Measurements from ENCODE around the gene NBPF4. TPM values are rescaled to one million over a fixed set of nuclear protein-coding genes. Genes with fewer than 3 reads are reported as not detected.

NBPF4 gene
- polyA plus RNA-seq, 1 donor (not counting 4 experiments of a cell fraction or from before 2014, with no cell fraction given) = not detected

DNA sequence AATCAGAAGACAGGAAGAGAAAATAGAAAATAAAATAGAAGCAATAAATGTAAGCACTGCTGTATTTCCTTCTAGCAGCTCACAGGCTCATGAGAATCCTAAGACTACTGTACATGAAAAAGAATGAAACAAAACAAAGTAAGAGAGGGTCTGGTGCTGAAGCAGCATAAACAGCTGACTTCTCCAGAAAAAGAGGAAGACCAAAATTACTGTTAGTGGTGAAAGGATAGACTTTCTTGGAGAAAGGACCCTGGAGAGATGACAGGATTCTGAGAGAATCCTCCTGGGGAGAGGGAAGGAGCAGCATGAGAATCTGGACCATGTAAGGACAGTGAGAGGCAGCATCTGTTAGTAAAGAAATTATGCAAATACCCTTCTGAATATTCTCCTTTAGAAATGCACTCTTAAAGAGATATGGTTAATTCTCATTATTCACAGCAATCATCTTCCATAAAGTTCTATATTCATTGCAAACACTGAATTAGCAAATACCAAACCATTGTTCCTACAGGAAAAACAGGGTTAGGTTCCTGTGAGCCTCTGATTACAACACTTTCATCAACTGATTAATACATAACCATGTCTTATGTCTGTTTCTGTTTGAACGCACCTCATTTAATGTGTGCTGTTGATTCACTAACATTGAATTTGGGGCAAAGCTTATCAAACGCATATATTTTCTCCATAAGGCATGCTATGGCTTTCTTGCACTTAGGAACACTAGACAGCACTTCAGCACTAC is 60.7 kb downstream of the NBPF4 start:
- dilution Hi-C loops (cut with MboI; ENCODE audit: extremely low pct_ligation_motif_present, low sequenced_read_pairs) = no loop called here
- H3K79me2 ChIP-seq (ENCODE audit: control insufficient read depth, insufficient read depth, low read length) = peaks cover 55% of the 10 kb centered on the region

DNA sequence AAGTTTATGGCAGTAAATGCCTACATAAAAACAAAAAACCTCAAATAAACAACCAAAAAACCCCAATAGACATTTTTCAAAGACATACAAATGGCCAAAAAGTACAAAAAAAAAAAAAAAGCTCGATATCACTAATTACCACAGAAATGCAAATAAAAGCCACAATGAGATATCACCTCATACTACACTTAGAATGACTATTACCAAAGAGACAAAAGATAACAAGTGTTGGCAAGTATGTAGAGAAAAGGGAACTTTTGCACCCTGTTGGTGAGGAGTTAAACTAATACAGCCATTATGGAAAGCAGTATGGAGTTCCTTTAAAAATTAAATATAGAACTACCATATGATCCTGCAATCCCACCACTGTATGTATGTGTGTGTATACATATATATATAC is 64.9 kb downstream of the NBPF4 start:
- FAIRE-seq (no peak), DNase-seq (ENCODE audit: low read depth, low spot score) (no peak)
- H3K27me3 ChIP-seq (ENCODE audit: control insufficient read depth, extremely low read depth, insufficient read depth, low read length) = no peaks in the 10 kb centered on the region
- H3K9ac ChIP-seq (ENCODE audit: control insufficient read depth, extremely low read depth, insufficient read depth, low read length) = no peak overlapping the region
- no peak overlapping the region for H3K4me2 ChIP-seq (ENCODE audit: control insufficient read depth, extremely low read depth, insufficient read depth, low read depth, low read length)
- H2AFZ ChIP-seq (ENCODE audit: control insufficient read depth, low read length) = no peak overlapping the region
- H3K9me1 ChIP-seq (ENCODE audit: control insufficient read depth, extremely low read depth, insufficient read depth, low read length) = no peaks in the 10 kb centered on the region
- H3K36me3 ChIP-seq (ENCODE audit: control insufficient read depth in 2 of 2, extremely low read depth in 1 of 2, insufficient read depth in 2 of 2, low read length in 2 of 2) = peaks cover 9 to 12% of the 10 kb centered on the region in 2 experiments
- H3K27ac ChIP-seq (ENCODE audit: control insufficient read depth, insufficient read depth, low read length) = no peak overlapping the region
- H4K20me1 ChIP-seq (ENCODE audit: control insufficient read depth, extremely low read depth, insufficient read depth, low read length) = no peaks in the 10 kb centered on the region
- peaks cover 59% of the 10 kb centered on the region for H3K79me2 ChIP-seq (ENCODE audit: control insufficient read depth, insufficient read depth, low read length)
- dilution Hi-C loops (cut with MboI; ENCODE audit: extremely low pct_ligation_motif_present, low sequenced_read_pairs) = no loop called here
- no peak overlapping the region for H3K4me3 ChIP-seq (ENCODE audit: control insufficient read depth in 2 of 3, extremely low read depth in 1 of 3, insufficient read depth in 2 of 3, low read depth in 1 of 3, low read length in 3 of 3)
- H3K4me1 ChIP-seq (ENCODE audit: control insufficient read depth, extremely low read depth, insufficient read depth, low read length) = no peaks in the 10 kb centered on the region
- H3K9me3 ChIP-seq (ENCODE audit: control insufficient read depth, low read depth, low read length) = peaks cover 7% of the 10 kb centered on the region
- TF ChIP-seq, protein P1, sequence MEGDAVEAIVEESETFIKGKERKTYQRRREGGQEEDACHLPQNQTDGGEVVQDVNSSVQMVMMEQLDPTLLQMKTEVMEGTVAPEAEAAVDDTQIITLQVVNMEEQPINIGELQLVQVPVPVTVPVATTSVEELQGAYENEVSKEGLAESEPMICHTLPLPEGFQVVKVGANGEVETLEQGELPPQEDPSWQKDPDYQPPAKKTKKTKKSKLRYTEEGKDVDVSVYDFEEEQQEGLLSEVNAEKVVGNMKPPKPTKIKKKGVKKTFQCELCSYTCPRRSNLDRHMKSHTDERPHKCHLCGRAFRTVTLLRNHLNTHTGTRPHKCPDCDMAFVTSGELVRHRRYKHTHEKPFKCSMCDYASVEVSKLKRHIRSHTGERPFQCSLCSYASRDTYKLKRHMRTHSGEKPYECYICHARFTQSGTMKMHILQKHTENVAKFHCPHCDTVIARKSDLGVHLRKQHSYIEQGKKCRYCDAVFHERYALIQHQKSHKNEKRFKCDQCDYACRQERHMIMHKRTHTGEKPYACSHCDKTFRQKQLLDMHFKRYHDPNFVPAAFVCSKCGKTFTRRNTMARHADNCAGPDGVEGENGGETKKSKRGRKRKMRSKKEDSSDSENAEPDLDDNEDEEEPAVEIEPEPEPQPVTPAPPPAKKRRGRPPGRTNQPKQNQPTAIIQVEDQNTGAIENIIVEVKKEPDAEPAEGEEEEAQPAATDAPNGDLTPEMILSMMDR (optimal IDR thresholded peaks at IDR 0.05 in 1 of 3, IDR thresholded peaks at IDR 0.05 in 1 of 3, conservative IDR thresholded peaks at IDR 0.05 in 1 of 3; ENCODE audit: extremely low read depth in 1 of 3, insufficient read depth in 2 of 3, low read length in 3 of 3) = no peak
- TF ChIP-seq EZH2 (IDR thresholded peaks at IDR 0.05; ENCODE audit: low read length) = no peak

More for the DNA sequence above, 60.7 kb downstream of the NBPF4 start:
- no peak overlapping the region for H3K9ac ChIP-seq (ENCODE audit: control insufficient read depth, extremely low read depth, insufficient read depth, low read length)
- DNase-seq (ENCODE audit: low read depth, low spot score) (no peak), FAIRE-seq (peak; percentile 71)
- H4K20me1 ChIP-seq (ENCODE audit: control insufficient read depth, extremely low read depth, insufficient read depth, low read length) = no peaks in the 10 kb centered on the region
- no peaks in the 10 kb centered on the region for H3K4me1 ChIP-seq (ENCODE audit: control insufficient read depth, extremely low read depth, insufficient read depth, low read length)
- H3K36me3 ChIP-seq (ENCODE audit: control insufficient read depth in 2 of 2, extremely low read depth in 1 of 2, insufficient read depth in 2 of 2, low read length in 2 of 2) = peaks cover 9 to 16% of the 10 kb centered on the region in 2 experiments
- H3K9me1 ChIP-seq (ENCODE audit: control insufficient read depth, extremely low read depth, insufficient read depth, low read length) = no peaks in the 10 kb centered on the region
- no peaks in the 10 kb centered on the region for H3K9me3 ChIP-seq (ENCODE audit: control insufficient read depth, low read depth, low read length)
- H3K27me3 ChIP-seq (ENCODE audit: control insufficient read depth, extremely low read depth, insufficient read depth, low read length) = no peaks in the 10 kb centered on the region
- no peak overlapping the region for H3K4me2 ChIP-seq (ENCODE audit: control insufficient read depth, extremely low read depth, insufficient read depth, low read depth, low read length)
- TF ChIP-seq EZH2 (IDR thresholded peaks at IDR 0.05; ENCODE audit: low read length) = no peak
- TF ChIP-seq, protein P1 (optimal IDR thresholded peaks at IDR 0.05 in 1 of 3, IDR thresholded peaks at IDR 0.05 in 1 of 3, conservative IDR thresholded peaks at IDR 0.05 in 1 of 3; ENCODE audit: extremely low read depth in 1 of 3, insufficient read depth in 2 of 3, low read length in 3 of 3) = no peak
- no peak overlapping the region for H2AFZ ChIP-seq (ENCODE audit: control insufficient read depth, low read length)
- H3K4me3 ChIP-seq (ENCODE audit: control insufficient read depth in 2 of 3, extremely low read depth in 1 of 3, insufficient read depth in 2 of 3, low read depth in 1 of 3, low read length in 3 of 3) = no peak overlapping the region
- H3K27ac ChIP-seq (ENCODE audit: control insufficient read depth, insufficient read depth, low read length) = no peak overlapping the region

Other genes with a start within 250 kb of the NBPF4 start
- 35.3 to 58.9 TPM (median 36.0 TPM) in 3 replicates for gene SLC25A24, start 43.7 kb downstream of the NBPF4 start, polyA plus RNA-seq
- not detected in 3 replicates for gene NBPF6, start 206.3 kb upstream of the NBPF4 start, polyA plus RNA-seq

All from keratinocyte (primary cell).